Renal pelvis (tissue), 4 donors: ENCODE data around the gene PACRG. TPM values are rescaled to one million over a fixed set of nuclear protein-coding genes. Genes with fewer than 3 reads are reported as not detected.
"Not testable (repeated sequence)": the region's sequence is repeated elsewhere in the genome, so short reads cannot be mapped to it uniquely, and the experiment has no call there.

Experiments
- DNase-seq: peaks from one replicate; pipeline ENCODE4 v3.0.0-alpha.2; 2013
- polyA plus RNA-seq, 3 donors: library from polyadenylated mRNA; unstranded; fragments of 120-200 nt; gene quantifications; one replicate each; pipeline ENCODE4 v1.2.1, GENCODE V29; 2013; ENCODE audit not compliant: insufficient read length in 3 of 3

PACRG gene
- polyA plus RNA-seq, 3 donors: 14.8 to 18.3 (median 16.1) TPM

GRCh38 chr6:162922563-162923166, 194.9 kb downstream of the PACRG start:
- no peak for DNase-seq

GRCh38 chr6:162934844-162935243, 207.1 kb downstream of the PACRG start:
- DNase-seq: no peak

GRCh38 chr6:162940426-162940825, 212.7 kb downstream of the PACRG start:
- no peak for DNase-seq

GRCh38 chr6:162941128-162941527, 213.4 kb downstream of the PACRG start:
- DNase-seq: no peak

- no peak for DNase-seq
Measured at GRCh38 chr6:162942866-162943265, 215.1 kb downstream of the PACRG start.

GRCh38 chr6:162943369-162943768, 215.6 kb downstream of the PACRG start:
- no peak for DNase-seq

- no peak for DNase-seq
Measured at GRCh38 chr6:162951164-162951743, 223.5 kb downstream of the PACRG start.

- DNase-seq: no peak
Measured at GRCh38 chr6:162952423-162952822, 224.6 kb downstream of the PACRG start.

GRCh38 chr6:162957062-162957461, 229.3 kb downstream of the PACRG start:
- no peak for DNase-seq

GRCh38 chr6:162960679-162961457, 233.1 kb downstream of the PACRG start:
- no peak for DNase-seq

- no peak for DNase-seq
Measured at GRCh38 chr6:162962093-162962492, 234.3 kb downstream of the PACRG start.

GRCh38 chr6:162963861-162964260, 236.1 kb downstream of the PACRG start:
- DNase-seq: no peak

- no peak for DNase-seq
Measured at GRCh38 chr6:162964488-162965140, 236.8 kb downstream of the PACRG start.

- DNase-seq: no peak
Measured at GRCh38 chr6:162965366-162965765, 237.6 kb downstream of the PACRG start.

GRCh38 chr6:162970246-162970645, 242.5 kb downstream of the PACRG start:
- DNase-seq: no peak

GRCh38 chr6:162971356-162971755, 243.6 kb downstream of the PACRG start:
- DNase-seq: no peak

- peak; percentile 89 for DNase-seq
Measured at GRCh38 chr6:162973151-162973872, 245.5 kb downstream of the PACRG start.

- DNase-seq: no peak
Measured at GRCh38 chr6:162973980-162974379, 246.2 kb downstream of the PACRG start.

- no peak for DNase-seq
Measured at GRCh38 chr6:162974685-162975084, 246.9 kb downstream of the PACRG start.

GRCh38 chr6:162976141-162976540, 248.4 kb downstream of the PACRG start:
- no peak for DNase-seq

GRCh38 chr6:162983234-162983633, 255.5 kb downstream of the PACRG start:
- DNase-seq: not testable (repeated sequence)

- DNase-seq: no peak
Measured at GRCh38 chr6:162998777-162999176, 271.0 kb downstream of the PACRG start.
